Stimulated activated CD8-positive, alpha-beta memory T cell treated with anti-CD3 and anti-CD28 coated beads, Interleukin-12 subunit alpha, Interleukin-12 subunit beta, amount 100 ng/mL, for 24 hours (primary cell): Measurements from ENCODE around the gene SOX6.
"Not testable (repeated sequence)": the region's sequence is repeated elsewhere in the genome, so short reads cannot be mapped to it uniquely, and the experiment has no call there.

Experiments used
- DNase-seq: peaks from one replicate; pipeline ENCODE4 v3.0.0-alpha.2; 2020; ENCODE audit errors: extremely low read depth

Gene SOX6

DNA sequence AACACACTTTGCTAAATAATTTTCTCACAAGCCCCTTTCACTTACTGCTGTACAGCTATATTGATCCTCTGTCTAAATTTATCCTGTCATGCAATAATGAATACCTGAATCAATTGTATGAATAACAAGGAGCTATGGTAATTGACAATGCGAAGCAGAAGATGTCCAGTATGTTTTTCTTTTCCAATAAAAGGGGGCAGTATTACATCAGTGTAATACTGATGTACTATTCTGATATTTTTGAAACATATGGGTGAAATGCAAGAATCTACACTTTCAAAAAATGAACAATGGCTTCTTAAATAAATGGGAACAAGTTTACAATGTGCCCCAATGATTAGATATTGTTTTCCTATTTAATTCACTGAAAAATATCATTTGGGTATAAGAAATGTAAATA lies 315.1 kb downstream of the SOX6 start:
- no peak for DNase-seq

DNA sequence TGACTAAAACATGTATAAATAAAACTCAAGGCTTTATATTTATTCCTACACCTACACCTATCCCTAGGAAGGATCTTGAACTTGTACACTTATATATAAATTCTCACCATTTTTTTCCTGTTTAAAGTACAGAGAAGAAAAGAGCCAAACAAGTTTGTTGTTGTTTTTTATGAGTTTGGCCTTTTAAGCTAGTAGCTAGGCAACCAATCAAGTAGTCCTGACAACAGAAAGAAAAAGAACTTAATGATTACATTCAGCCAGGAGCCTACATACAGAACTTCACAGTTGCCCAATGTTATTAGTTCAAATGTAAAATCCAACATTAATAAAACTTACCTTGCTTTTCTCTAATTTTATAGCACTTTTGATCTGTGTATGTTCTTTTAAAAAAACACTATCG lies 316.2 kb downstream of the SOX6 start:
- DNase-seq: no peak

DNA sequence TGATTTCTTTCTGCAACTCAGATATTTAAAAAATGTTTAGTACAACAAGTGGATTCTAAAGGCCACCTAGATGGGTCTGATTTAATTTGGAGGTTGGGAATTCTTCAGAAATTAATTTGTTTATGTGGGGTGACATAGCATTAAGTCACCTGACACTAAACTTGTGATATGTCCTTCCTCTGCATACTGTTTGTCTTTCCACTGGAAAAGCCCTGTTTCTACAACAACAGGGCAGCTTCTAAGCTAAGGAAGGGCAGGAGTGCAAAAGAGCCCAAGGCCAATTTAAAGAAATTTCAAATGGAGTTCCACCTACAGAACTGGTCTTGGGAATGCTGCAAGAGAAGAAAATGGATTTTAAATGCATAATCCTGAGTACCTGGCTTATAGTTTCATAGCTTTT lies 319.2 kb downstream of the SOX6 start:
- no peak for DNase-seq

DNA sequence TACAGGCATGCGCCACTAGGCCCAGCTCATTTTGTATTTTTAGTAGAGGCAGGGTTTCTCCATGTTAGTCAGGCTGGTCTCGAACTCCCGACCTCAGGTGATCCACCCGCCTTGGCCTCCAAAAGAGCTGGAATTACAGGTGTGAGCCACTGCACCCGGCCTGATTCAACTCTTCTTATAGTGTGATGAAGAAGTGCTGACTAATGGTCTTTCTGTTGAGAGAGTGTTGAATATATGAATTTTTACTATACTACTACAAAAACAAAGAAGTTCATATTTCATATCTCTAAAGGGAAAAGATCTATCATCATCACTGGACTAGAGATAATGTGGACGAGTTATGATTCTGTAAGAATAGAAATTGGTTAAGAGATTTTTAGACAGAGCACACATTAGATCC lies 320.1 kb downstream of the SOX6 start:
- DNase-seq: no peak

DNA sequence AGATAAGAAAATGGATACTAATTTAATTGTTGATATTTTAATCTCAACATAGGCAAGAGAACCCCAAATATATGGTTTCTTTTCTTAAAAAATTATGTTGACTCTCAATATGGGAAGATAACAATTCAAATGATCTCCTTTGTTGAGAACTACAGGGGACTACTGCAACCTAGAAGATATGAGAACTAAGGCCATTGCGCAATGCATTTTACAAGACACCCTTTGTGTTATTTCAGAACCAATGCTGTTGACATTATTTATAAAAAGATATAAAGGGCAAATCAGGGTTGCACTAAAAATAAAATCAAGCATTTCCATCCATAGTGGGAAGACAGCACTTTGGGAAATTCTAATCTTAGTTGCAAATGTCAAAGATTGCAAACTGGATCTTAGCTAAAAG lies 322.3 kb downstream of the SOX6 start:
- no peak for DNase-seq

DNA sequence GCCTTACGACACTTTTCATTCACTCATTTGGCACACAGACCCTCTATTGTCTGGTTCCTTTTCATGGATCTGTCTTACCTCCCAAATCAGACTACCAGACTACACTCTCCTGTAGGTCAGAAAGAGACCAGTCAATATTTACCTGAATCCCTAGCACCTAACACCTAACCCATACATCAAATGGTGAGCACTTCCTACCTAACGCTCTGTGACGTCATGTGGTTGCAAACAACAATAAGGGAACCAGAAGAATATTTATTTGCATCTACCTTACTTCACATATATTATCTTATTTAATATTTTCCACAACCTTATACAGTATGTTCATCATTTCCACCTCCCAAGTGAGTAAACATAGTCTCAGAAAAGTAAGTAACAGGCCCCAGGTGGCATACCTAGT lies 323.4 kb downstream of the SOX6 start:
- DNase-seq: no peak

DNA sequence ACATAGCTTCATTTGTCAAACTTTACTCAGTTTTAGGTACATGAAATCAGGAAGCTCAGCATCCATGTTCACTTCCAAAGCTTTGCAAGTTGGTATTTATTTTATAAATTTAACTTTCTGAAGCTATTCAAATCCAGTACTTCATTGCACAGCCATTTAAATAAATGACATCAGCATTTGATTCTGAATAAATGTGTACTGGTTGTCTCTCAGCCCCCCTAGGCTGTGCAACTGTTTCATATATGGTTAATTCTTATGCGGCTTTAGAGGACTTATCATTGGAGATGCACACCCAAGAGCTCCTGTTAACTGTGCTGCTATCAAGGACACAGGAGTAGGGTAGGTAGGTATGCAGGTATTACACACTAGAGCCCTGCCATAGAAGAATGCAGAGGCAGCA lies 325.1 kb downstream of the SOX6 start:
- no peak for DNase-seq

DNA sequence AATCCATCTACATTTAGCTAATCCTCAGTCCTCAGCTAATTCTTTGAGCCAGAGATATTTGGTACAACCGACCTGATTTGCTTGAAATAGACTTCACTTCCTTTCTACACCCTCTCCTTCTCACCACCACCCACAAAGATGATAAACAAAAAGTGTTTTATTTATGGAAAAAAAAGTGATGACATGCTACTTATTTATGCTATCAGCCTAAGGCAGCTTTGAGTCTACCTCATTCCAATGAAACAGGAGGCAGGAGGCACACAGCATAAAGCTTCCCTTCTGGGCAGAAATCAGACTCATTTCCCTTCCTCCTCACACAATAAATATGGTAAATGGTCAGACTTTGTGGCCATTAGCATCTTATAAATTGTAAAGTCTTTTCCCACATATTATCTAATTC lies 325.7 kb downstream of the SOX6 start:
- no peak for DNase-seq

DNA sequence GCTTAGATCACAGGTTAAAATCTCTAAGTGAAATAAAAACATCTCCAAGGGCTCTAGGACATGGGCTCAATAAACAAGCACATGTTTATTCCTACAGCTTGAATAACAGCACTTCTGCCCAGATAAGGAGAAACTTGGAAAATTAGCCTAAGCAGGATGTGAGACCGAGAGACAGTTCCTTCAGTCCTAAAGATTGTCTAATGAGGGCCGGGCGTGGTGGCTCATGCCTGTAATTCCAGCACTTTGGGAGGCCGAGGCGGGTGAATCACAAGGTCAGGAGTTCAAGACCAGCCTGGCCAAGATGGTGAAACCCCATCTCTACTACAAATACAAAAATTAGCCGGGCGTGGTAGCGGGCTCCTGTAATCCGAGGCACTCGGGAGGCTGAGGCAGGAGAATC lies 327.2 kb downstream of the SOX6 start:
- not testable (repeated sequence) for DNase-seq

DNA sequence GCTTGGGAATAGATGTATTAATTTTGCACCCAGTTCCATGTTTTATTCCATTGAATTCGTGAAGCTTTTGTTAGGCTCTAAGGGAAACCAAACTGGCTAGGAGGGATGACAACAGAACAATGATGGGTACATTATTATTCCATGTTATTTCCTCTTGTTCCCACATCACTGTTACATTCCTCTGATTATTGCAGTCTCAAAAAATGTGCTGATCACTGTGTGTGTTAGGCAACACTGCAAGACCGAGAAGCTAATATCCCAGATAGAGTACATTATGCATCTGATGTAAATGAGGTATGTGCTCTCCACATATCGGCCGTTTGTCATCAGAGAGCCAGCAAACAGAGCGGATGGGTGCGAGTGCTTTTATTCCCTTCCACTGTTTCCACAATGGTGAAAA lies 327.9 kb downstream of the SOX6 start:
- no peak for DNase-seq

DNA sequence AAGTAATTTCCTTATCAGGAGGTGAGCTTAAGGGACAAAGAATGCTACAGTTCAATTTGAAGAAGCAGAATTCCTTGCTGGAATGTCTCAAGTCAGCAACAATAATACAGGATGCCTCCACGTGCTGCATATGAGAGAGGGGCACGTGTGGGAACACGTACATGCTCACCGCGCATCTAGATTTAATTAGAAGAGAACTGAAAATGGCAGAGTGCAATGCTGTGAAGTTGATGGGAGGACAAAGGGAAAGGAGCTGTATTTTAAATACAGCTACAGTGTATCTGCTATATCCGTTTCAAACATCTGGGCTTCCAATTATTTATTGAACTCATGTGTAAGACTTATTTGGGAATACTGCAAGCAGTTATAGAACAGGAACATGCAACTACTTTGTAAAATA lies 328.7 kb downstream of the SOX6 start:
- no peak for DNase-seq

DNA sequence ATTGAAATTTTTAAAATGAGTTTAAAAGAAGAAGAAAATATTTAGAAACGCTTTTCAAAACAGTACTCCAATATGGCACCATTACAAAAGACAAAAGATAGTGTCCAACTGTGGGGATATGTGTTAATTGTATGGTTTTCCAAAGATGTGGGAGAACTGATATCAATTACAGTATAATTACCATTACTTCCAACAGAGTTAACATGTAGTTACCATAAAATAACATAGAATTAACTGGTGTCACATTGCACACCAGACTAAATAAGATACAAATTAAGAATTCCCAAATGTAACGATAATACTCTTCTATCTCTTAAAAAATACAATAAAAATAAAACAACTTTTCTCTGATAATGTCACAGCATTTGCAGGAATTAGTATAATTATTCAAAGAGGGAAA lies 329.5 kb downstream of the SOX6 start:
- DNase-seq: no peak

DNA sequence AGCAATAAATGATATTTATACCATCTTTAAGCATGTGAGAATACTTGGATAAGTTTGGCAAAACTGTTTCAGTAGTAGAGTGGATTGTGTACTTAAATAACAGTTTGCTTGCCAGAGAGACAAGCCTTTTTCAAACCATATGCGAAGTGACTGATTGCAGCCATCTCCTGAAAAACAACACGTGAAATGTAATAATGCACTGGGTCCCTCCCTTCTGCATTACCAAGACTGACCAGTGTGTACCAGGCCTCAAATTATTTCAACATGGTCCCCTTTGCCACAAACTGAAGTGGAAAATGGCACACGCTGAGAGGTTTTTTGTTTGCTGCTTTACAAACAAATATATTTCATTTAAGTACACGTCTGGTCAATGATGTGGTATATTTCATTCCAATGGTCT lies 337.4 kb downstream of the SOX6 start:
- no peak for DNase-seq

DNA sequence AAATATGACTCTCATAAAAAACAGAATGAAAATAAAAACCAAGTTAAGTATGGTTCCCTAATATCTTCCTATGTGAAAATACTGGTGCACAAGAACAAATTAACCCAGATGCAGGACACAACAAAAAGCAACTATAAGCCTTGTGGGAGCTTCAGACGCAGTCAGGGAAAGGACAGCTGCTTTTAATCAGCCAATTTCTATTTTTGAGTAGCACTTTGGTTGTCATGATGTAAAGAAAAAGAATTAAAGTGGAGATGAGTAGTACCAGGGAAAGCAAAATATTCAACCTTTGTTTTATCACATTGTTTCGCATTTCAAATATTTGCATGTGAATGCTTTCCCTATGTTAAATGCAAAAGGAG lies 339.9 kb downstream of the SOX6 start:
- DNase-seq: no peak

DNA sequence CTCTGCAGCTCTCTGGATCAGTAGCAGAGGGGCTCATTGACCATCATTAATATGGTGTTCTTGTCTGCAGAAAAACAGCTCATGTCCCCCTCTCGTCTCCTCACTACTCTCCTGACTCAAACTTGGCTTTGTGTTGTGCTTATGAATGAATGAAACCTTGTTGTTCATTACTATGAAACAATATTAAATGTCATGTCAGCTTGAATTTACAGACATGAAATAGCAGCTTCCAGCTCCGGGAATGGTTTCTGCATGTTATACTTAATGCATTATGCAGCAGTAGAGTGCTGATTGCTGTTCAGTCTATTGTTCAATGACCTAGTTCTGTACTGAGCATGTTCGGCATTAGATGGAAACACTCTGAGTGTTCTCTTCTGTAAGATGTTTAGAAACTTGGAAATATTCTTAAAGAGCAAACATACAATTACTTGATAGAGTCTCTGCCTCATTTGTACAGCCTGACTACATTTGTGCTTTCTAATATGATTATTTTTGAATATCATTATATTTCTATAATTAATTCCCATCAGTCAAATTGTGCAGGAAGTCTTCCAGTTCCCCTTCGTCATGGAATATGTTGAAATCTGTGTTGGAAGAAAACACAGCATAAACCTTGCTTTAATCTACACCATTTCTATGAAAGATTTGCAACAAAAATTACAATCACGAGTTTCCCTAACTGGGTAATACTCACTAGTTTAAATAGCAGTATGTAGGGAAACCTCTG lies 340.4 kb downstream of the SOX6 start:
- DNase-seq: no peak

DNA sequence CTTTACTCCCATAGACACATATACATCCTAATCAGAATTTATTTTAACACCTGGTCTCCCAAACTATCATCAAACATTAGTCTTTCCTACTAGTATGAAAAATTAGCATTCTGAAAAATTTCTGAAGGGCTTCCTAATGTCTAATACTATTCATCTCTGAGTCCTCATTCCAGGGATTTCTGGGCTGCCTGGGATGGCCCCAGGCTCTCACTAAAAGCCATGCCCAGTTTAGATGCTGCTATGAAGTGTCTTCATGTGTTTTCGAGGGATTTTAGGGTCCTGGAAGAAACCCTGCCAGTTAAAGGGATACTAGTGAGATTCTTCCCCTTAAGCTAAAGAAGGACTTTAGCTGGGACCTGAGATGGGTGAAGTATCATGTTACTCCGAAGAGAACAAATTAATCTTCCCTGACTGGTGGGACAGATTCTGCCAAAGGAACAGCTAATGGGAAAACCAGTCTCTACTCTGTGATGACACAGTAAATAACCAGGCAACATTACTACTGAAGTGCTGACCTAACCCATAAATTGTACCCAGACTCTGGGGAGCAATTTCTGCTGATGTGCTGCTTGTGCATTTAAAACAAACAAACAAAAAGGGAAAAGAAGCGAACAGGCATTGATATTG lies 342.6 kb downstream of the SOX6 start:
- DNase-seq: no peak

DNA sequence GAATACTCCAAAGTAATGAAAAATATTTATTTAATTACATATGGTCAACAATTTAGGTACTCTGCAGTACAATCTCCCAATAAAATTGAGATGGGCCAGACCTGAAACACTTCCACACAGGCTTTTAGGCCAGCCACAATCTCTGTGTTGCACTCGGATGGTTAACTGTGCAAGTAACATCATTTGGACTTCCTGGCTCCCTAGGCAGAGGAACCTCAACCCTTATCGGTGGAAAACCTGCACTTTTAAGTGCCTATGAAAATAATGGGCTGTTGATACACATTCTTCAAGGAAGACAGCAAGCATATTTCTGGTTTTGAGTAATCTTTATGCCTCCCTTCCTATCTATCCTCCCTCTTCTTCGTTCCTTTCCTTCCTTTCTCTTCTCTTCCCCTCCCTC lies 343.1 kb downstream of the SOX6 start:
- DNase-seq: no peak

DNA sequence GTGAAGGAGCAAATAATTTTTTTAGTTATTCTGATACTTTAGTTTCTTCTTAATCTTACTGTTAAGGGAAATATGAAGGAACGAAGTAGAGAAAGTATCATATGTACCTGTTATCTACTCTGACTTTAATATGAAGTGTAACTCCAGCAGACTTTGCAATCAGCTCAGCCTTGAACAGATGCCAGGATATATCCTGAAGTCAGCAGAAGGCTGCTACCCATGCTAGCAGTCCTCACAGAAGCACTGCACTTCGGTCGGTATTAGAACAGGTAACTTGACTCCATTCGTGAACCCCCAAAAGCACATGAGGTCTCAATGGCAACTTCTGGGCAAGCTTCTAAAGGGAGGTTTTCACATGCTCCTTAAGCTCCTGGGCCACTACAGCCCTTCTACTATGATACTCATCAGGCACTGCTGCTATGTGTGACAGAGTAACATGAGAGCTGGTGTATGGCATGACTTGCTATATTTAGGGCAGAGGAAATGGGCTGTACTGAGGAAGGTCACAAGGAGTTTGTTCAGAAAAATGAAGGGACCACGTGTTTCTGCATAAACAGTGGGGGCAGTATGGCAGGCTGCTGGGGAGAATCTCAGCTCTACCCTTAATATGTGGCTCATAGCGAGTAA lies 344.1 kb downstream of the SOX6 start:
- DNase-seq: no peak

DNA sequence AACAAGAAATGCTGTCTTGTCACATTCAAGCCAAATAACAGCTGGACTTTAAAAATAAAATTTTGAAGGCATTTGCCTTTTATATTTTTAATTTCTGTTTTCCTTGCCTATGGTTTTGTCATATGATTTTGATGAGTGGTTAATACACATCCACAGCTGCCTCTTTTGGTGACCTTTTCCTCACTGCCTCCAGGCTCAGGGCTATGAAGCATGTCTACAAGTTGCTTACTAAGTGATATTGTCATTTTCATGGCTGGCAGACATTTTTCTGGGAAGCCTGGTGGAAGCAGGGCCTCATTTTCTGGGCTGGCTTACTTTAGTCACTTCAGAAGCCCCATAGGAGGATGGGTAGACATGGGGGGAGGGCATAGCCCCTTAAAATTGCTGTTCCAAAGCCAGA lies 344.9 kb downstream of the SOX6 start:
- no peak for DNase-seq

DNA sequence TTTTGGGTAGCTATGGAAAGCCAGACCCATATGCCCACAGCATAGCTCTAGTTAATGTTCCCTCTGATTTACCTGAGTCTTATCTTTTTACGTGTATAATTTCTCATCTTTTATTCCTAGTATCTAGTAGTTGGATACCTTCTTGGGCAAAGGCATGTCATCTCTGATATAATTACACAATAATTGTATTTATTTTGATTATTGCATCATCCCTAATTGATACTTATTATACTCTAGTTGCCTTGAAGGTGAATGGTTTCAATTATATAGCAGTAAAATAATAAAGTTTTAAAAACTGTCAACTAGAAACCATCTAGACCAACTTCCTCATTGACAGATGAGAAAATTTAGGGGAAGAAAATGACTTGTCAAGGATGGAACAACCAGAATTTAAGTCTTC lies 347.3 kb downstream of the SOX6 start:
- DNase-seq: no peak

DNA sequence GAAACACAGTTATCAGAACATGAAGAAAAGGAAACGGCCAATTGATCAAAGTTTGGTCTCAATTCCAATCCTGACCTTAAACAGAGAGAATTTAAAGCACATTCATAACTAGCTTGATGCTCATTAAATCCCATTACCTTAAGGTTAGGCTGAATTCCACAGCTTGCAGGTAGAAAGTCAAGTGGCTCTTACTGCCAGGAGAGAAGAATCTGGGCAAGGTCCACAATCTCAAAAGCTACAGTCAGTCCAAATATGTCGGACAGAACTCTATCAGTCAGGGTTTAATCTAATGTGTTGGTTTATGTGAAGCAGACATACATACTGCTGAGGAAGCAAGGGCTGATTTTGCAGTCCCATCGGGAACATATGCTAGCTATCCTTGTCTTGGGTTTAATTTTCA lies 348.8 kb downstream of the SOX6 start:
- no peak for DNase-seq

DNA sequence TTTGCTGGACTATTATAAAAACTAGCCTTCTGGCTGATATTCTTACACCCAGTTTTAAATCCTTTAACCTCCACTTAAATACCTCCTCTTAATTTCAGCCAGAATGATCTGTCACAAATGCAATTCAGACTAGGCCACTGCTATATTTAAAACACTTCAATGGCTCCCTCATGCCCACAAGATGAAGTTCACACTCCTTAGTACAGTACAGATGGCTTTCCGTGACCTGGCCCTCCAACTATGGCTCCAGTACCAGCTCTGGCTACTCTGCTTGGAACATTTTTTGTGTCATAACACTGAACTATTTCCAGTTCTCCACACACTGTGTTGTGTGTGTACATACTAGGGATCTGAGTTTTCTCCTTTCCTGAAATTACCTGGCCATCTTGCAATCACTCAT lies 353.4 kb downstream of the SOX6 start:
- no peak for DNase-seq

DNA sequence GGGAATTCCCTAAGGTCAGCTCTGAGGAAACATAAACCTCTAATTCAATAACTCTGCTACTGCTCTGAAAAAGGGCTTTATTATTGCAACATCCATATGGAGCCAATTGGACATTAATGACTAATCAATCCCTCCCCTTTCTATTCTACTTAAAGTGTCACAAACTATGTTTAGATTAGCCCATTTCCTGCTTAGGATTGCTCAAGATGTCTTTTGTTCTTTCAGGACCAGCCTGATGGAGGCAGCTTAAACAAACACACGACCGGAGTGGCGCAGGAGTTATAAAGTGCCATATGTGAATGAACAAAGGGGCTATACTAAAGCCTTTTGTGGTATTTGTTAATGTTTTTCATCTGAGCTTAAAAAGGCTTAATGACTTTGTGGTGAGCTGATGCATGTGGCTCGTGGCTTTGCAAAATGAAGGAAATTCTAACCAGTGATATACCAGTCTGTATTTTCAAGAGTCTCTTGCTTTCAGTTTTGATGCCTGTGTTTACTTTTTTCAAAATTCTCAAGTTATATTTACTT lies 354.4 kb downstream of the SOX6 start:
- DNase-seq: no peak
